HK-2 (cell line): Measurements from ENCODE around the gene METTL9.
"Not testable (repeated sequence)": the region's sequence is repeated elsewhere in the genome, so short reads cannot be mapped to it uniquely, and the experiment has no call there.

ENCODE experiments used
- DNase-seq: peaks from one replicate; pipeline ENCODE4 v3.0.0-alpha.2; 2018; ENCODE audit not compliant: unreplicated experiment

The METTL9 gene

GRCh38 chr16:21663889-21664647, 64.7 kb downstream of the METTL9 start, which contains the start of gene OTOA:
Gene OTOA (plus strand): TSS chr16:21663968. CDS start chr16:21678515, 14,547 bp downstream.
- DNase-seq: no peak

GRCh38 chr16:21664801-21665492, 65.6 kb downstream of the METTL9 start:
- no peak for DNase-seq

- no peak for DNase-seq
Measured at GRCh38 chr16:21666772-21667171, 67.4 kb downstream of the METTL9 start.

GRCh38 chr16:21667575-21667974, 68.2 kb downstream of the METTL9 start:
- DNase-seq: no peak

GRCh38 chr16:21673469-21673868, 74.1 kb downstream of the METTL9 start:
- no peak for DNase-seq

GRCh38 chr16:21674456-21674855, 75.1 kb downstream of the METTL9 start:
- DNase-seq: not testable (repeated sequence)

GRCh38 chr16:21680714-21681113, 81.3 kb downstream of the METTL9 start:
- DNase-seq: not testable (repeated sequence)

GRCh38 chr16:21683184-21683583, 83.8 kb downstream of the METTL9 start:
- no peak for DNase-seq

GRCh38 chr16:21684199-21684598, 84.8 kb downstream of the METTL9 start:
- peak; percentile 5 for DNase-seq

- DNase-seq: no peak
Measured at GRCh38 chr16:21685034-21685455, 85.7 kb downstream of the METTL9 start.

GRCh38 chr16:21689107-21689506, 89.7 kb downstream of the METTL9 start:
- DNase-seq: no peak

GRCh38 chr16:21690967-21691366, 91.6 kb downstream of the METTL9 start:
- not testable (repeated sequence) for DNase-seq

GRCh38 chr16:21694609-21695008, 95.2 kb downstream of the METTL9 start:
- no peak for DNase-seq

GRCh38 chr16:21697032-21697431, 97.7 kb downstream of the METTL9 start:
- no peak for DNase-seq

- DNase-seq: no peak
Measured at GRCh38 chr16:21698169-21699032, 99.0 kb downstream of the METTL9 start.

GRCh38 chr16:21701271-21701670, 101.9 kb downstream of the METTL9 start:
- DNase-seq: no peak

- DNase-seq: no peak
Measured at GRCh38 chr16:21702276-21702675, 102.9 kb downstream of the METTL9 start.

GRCh38 chr16:21703156-21703555, 103.8 kb downstream of the METTL9 start:
- no peak for DNase-seq

GRCh38 chr16:21703589-21704174, 104.3 kb downstream of the METTL9 start:
- DNase-seq: no peak

- DNase-seq: no peak
Measured at GRCh38 chr16:21704266-21704665, 104.9 kb downstream of the METTL9 start.

- no peak for DNase-seq
Measured at GRCh38 chr16:21704733-21705132, 105.4 kb downstream of the METTL9 start.
